AG10803 (cell line): Measurements from ENCODE around the gene ATP5MG.
"Not testable (repeated sequence)": the region's sequence is repeated elsewhere in the genome, so short reads cannot be mapped to it uniquely, and the experiment has no call there.

Source experiments
- DNase-seq: peaks from one replicate; pipeline ENCODE4 v3.0.0; 2010; ENCODE audit warnings: low read depth
- H3K4me3 ChIP-seq: 2 replicates; pipeline ENCODE4 v1.5.1; 2011; ENCODE audit warnings: mild to moderate bottlenecking, low read length, control low read depth
- TF ChIP-seq, protein P1 (sequence below): conservative IDR thresholded peaks from 2 replicates; pipeline ENCODE4 v1.5.1; 2011; ENCODE audit warnings: mild to moderate bottlenecking, low read length, control low read depth, inconsistent platforms

ATP5MG gene

DNA sequence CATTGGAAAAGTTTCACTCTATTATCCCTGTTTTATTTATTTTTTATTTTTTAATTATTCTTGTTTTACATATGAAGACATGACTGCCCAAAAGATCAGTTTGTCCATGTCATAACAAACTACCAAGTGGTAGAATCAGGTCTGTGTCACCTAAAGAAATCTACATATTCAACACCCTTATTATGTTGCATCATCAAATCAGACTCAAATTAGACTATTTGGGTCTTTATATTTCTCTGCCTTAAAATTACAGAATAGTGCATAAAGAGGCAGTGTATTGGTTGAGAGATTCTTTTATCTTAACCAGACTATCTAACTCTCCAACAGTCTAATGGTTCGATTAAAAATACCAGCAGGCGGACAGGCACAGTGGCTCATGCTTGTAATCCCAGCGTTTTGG, 18.5 kb upstream of the ATP5MG start:
- DNase-seq: no peak
- TF ChIP-seq, protein P1, sequence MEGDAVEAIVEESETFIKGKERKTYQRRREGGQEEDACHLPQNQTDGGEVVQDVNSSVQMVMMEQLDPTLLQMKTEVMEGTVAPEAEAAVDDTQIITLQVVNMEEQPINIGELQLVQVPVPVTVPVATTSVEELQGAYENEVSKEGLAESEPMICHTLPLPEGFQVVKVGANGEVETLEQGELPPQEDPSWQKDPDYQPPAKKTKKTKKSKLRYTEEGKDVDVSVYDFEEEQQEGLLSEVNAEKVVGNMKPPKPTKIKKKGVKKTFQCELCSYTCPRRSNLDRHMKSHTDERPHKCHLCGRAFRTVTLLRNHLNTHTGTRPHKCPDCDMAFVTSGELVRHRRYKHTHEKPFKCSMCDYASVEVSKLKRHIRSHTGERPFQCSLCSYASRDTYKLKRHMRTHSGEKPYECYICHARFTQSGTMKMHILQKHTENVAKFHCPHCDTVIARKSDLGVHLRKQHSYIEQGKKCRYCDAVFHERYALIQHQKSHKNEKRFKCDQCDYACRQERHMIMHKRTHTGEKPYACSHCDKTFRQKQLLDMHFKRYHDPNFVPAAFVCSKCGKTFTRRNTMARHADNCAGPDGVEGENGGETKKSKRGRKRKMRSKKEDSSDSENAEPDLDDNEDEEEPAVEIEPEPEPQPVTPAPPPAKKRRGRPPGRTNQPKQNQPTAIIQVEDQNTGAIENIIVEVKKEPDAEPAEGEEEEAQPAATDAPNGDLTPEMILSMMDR: no peak

DNA sequence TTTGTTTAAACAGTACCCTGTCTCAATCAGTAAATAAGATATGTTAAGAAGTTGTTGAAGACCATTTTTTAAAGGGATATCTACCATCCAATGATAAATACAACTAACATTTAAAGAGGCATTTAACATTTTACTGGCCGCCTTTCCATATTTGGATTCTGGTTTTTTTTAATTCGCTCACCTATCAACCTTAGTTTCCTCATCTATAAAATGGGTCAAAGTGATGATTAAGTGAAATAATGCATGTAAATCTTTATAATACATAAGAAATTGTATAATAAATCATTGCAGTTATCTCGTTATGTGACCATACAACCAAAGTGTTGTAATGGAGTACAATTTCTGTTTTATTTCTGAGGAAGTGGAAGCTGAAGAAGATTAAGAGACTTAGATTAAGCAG, 17.7 kb upstream of the ATP5MG start:
- no peak overlapping the region for H3K4me3 ChIP-seq
- no peak for DNase-seq
- TF ChIP-seq, protein P1: no peak

More for the DNA sequence above, 18.5 kb upstream of the ATP5MG start:
- H3K4me3 ChIP-seq: no peak overlapping the region

DNA sequence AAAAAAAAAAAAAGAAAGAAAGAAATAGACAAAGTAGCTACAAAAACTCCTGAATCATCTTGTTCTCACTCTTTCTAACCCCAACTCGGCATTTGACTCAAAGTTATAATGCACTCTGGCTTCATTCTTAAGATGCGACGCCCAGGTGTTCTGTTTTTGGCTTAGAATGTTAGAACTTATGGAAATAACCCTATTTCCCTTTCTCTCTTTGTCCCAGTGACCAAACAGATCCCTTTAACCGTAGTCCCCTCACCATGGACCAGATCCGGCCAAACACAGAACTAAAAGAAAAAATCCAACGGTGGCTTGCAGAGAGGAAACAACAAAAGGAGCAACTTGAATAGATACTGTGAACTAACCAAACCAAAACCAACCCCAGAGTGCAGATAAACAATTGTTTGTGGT, 5.3 kb upstream of the ATP5MG start:
- TF ChIP-seq, protein P1: no peak
- no peak overlapping the region for H3K4me3 ChIP-seq

DNA sequence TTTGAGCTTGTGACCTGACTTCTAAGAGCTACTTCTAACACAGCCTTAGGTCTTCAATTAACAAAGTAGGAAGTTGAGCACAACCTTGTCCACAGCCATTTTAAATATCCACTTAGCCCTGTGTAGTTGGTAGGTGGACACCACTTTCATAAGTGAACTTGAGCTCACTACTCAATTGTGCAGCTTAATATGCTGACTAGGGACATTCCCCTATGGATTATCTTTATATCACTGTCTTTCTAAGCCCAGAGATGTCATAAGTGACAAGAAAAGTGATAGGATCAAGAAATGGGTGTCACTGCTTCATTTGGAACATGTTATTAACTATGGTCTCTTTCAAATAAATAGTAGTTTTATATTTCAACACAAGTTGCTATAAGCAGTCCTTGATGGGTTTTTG, 4.0 kb upstream of the ATP5MG start:
- no peak for DNase-seq
- TF ChIP-seq, protein P1: no peak
- no peak overlapping the region for H3K4me3 ChIP-seq

More for the DNA sequence above, 5.3 kb upstream of the ATP5MG start:
- DNase-seq: no peak

DNA sequence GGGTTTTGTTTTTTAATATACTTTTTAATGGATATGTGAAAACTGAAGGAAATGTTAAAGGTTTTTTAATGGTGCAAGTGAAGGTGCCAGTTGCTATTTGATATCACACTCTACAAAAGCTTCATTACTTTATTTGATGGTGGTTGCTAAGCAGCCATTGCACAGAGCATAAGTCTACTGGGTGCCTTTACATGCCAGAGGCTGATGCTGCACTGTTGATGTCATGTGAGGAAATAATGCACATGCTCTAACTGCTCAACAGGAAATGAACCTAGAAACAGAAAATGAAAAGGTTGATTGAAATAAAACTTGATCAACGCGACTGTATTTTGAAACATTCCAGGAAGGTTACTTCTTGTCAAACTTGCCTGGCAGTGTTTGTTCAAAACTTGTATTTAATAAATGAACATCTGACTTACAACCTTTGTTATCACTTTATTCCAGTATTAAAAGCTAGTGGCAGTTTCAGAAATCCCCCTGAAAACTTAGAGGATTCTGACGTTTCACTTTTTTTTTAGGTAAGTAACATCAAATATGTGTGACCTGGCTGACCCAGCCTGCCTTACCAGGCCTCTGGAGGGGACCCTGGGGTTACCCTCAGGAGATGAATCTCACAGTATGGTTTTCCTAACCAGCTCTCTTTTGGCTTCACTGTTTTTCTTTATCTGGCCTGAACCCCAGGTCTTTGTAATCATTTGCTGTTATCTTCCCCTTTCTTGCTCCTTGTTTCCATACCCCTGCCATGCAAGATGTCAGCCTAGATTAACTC, 2.4 kb upstream of the ATP5MG start:
- TF ChIP-seq, protein P1: no peak
- H3K4me3 ChIP-seq: no peak overlapping the region
- no peak for DNase-seq

DNA sequence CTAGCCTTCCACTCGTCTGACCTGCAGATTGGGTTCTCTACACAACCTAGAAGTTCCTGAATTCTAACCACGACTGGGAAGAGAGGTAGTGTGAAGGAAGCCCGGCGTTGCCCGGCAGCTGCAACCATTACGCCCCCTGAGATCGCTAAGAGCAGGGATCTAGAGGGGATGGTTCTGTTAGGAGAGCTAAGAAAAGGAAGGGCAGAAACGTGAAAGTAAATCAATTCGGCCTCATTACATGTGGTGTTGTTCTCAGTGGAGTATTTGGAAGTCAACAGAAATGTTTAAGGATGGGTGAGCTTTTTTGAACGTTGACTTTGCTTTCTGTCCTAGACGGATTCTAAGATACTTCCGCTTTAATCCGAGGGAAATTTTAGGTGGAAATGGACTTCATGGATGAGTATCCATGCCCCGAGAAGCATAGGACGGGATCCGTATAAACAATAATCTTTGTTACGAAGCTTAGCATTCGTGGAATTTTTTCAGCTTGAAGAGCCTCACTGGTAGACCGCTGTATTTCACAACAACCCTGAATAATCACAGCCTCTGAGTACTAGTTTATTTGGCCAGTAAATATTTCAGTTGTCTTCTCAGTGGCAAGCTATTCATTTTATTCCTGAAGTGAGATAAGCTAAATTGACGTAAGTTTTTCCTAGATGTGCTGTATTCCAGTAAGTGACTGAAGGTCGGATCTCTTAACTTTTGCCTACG, 629 bp downstream of the ATP5MG start:
- DNase-seq: peak; percentile 89
- peak overlapping the region; percentile 93 for H3K4me3 ChIP-seq
- TF ChIP-seq, protein P1: no peak; the same call in 1 of the 2 replicates

DNA sequence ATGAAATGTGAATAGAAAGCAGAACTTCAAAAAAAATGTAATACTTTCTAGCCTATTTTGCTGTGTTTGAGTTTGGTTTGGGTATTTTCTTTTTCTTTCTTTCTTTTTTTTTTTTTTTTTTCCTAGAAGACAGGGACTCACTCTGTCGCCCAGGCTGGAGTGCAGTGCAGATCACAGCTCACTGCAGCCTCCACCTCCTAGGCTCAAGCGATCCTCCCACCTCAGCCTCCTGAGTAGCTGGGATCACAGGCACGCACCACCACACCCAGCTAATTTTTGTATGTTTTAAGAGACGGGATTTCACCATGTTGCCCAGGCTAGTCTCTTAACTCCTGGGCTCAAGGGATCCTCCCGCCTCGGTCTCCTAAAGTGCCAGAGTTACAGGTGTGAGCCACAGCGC, 1.2 kb downstream of the ATP5MG start:
- not testable (repeated sequence) for DNase-seq
- H3K4me3 ChIP-seq: peak overlapping the region; percentile 93
